Left ventricle myocardium inferior (tissue), 1 donor: ENCODE data around the gene MGMT. TPM values are rescaled to one million over a fixed set of nuclear protein-coding genes. Genes with fewer than 3 reads are reported as not detected.

ENCODE experiments used
- DNase-seq: peaks from one replicate; pipeline ENCODE4 v3.0.0-alpha.2; 2020
- H3K27ac ChIP-seq: fragments of 200-600 bp; replicated peaks from 2 replicates; pipeline ENCODE4 v1.8.0; 2021
- H3K27me3 ChIP-seq: fragments of 200-600 bp; 2 replicates; pipeline ENCODE4 v1.8.0; 2021; ENCODE audit warnings: low read depth
- H3K36me3 ChIP-seq: fragments of 200-600 bp; 2 replicates; pipeline ENCODE4 v1.8.0; 2021
- H3K4me1 ChIP-seq: fragments of 200-600 bp; 2 replicates; pipeline ENCODE4 v1.8.0; 2021
- H3K4me3 ChIP-seq: fragments of 200-600 bp; 2 replicates; pipeline ENCODE4 v1.8.0; 2021; ENCODE audit warnings: mild to moderate bottlenecking, moderate library complexity
- H3K9me3 ChIP-seq: fragments of 200-600 bp; replicated peaks from 2 replicates; pipeline ENCODE4 v1.8.0; 2021
- CTCF ChIP-seq: fragments of 200-600 bp; IDR thresholded peaks from 2 replicates; pipeline ENCODE4 v1.8.0; 2021; ENCODE audit warnings: antibody characterized with exemption, mild to moderate bottlenecking, borderline replicate concordance
- intact Hi-C: fragments of 100-400 bp; cut with micrococcal nuclease; formaldehyde crosslinking; loops from one replicate; pipeline ENCODE4 v1.11.0; 2022
- total RNA-seq: library from RNA; stranded (reverse); fragmentation: NEBNext Ultra II Directional; extraction: Animal tissue kit (Norgen Biotek cat#: 25700); gene quantifications from one replicate; pipeline ENCODE4 v1.2.1, GENCODE V29; 2021
- donor health status: DM: no; HTN: yes; CAD: no; lungs with severe emphysema.

MGMT gene
- total RNA-seq, 1 donor from 2014 or later: 15.4 TPM

GRCh38 chr10:129546106-129546505 lies 79.1 kb downstream of the MGMT start:
- H3K36me3 ChIP-seq: no peaks in the 10 kb centered on the region
- H3K27ac ChIP-seq: no peak overlapping the region
- no peak for TF ChIP-seq CTCF
- peaks cover 28% of the 10 kb centered on the region for H3K4me1 ChIP-seq
- no peaks in the 10 kb centered on the region for H3K27me3 ChIP-seq
- no peaks in the 10 kb centered on the region for H3K9me3 ChIP-seq
- no peak overlapping the region for H3K4me3 ChIP-seq
- intact Hi-C loops: no loop called here
- no peak for DNase-seq

DNA sequence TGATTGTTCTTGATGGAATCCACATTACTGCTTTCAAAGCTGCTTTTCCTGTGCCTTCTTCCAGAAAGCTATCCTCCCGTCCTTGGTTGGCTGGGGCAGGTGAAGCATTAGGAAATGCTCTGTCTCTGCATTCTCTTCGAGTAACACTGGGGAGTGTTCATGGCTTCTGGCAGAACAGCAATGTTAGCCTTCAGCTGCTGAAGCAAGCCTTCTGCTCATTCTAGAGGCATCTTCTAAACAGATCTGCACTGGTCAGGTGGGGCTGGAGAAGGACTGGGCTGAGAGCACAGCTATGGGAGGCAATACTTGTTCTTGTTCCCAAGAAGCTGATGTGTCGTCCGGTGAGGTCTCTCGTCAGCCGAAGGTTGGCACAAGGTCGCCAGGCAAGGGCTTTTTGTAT lies 80.6 kb downstream of the MGMT start:
- no peak for TF ChIP-seq CTCF
- H3K27ac ChIP-seq: no peak overlapping the region
- intact Hi-C loops: no loop called here
- no peak overlapping the region for H3K4me3 ChIP-seq
- no peaks in the 10 kb centered on the region for H3K9me3 ChIP-seq
- DNase-seq: no peak
- H3K27me3 ChIP-seq: no peaks in the 10 kb centered on the region
- H3K4me1 ChIP-seq: peaks cover 28% of the 10 kb centered on the region
- peaks cover 7% of the 10 kb centered on the region for H3K36me3 ChIP-seq

- Histone ChIP-seq H3K9me3 (no peaks in the 10 kb centered on the region), H3K36me3 (peaks cover 7% of the 10 kb centered on the region), H3K27me3 (no peaks in the 10 kb centered on the region), H3K27ac (no peak overlapping the region), H3K4me3 (no peak overlapping the region), H3K4me1 (peaks cover 28% of the 10 kb centered on the region)
- DNase-seq: no peak
- no peak for TF ChIP-seq CTCF
- intact Hi-C loops: no loop called here
Observed at GRCh38 chr10:129548600-129548999, 81.6 kb downstream of the MGMT start.

- Histone ChIP-seq H3K4me1 (peaks cover 18% of the 10 kb centered on the region), H3K36me3 (peaks cover 7% of the 10 kb centered on the region), H3K27ac (no peak overlapping the region), H3K9me3 (no peaks in the 10 kb centered on the region), H3K4me3 (no peak overlapping the region), H3K27me3 (no peaks in the 10 kb centered on the region)
- TF ChIP-seq CTCF: no peak
- no peak for DNase-seq
- intact Hi-C loops: no loop called here
Observed at GRCh38 chr10:129550076-129550475, 83.0 kb downstream of the MGMT start.

DNA sequence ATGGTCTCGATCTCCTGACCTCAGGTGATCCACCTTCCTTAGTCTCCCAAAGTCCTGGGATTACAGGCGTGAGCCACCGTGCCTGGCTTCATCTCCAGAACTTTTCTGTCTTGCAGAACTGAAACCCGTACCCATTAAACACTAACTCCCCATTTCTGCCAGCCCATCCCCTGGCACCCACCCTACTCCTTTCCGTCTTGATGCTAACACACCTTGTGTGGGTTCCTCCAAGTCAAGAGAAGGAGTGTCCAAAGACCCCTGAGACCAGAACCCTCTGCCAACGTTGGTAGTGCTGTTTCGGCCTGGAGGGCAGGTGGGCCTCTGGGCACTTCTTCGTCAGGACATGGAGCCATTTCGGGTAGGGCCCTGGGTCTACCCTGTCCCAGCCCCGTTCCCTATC lies 83.6 kb downstream of the MGMT start:
- Histone ChIP-seq H3K4me3 (no peak overlapping the region), H3K27ac (no peak overlapping the region), H3K9me3 (no peaks in the 10 kb centered on the region), H3K36me3 (peaks cover 7% of the 10 kb centered on the region), H3K4me1 (peaks cover 16% of the 10 kb centered on the region), H3K27me3 (no peaks in the 10 kb centered on the region)
- intact Hi-C loops: no loop called here
- no peak for TF ChIP-seq CTCF
- no peak for DNase-seq

- Histone ChIP-seq H3K27me3 (no peaks in the 10 kb centered on the region), H3K27ac (no peak overlapping the region), H3K9me3 (no peaks in the 10 kb centered on the region), H3K4me3 (no peak overlapping the region), H3K4me1 (peaks cover 9% of the 10 kb centered on the region), H3K36me3 (peaks cover 7% of the 10 kb centered on the region)
- DNase-seq: no peak
- TF ChIP-seq CTCF: no peak
- intact Hi-C loops: no loop called here
Observed at GRCh38 chr10:129552119-129552518, 85.1 kb downstream of the MGMT start.
